GF-D8 (cell line): Measurements from ENCODE around the gene FAM193A.
"Not testable (repeated sequence)": the region's sequence is repeated elsewhere in the genome, so short reads cannot be mapped to it uniquely, and the experiment has no call there.

Source experiments
- DNase-seq: peaks from one replicate; lab custom pipeline; 2025; lab: John Stamatoyannopoulos, UW

The FAM193A gene

DNA sequence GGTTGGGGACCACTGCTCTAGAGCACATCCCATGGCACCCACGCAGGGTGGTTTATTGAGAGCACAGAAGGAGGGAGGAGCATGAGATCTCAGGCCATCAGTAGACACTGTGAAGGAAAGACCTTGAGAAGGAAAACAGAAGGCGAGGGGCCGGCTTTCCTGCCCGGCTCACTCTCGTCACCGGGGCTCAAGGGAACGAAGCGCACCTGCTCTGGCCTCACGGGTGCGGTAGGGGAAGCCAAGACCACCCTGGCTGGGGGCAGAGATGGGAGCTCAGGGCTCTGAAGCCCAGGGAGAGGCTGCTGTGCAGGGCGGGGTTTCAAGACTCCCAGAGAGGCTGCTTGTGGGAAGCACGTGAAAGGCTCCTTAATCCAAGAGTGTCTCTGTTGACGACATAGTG lies 113.8 kb downstream of the FAM193A start:
- DNase-seq: no peak

GRCh38 chr4:2651546-2651945 lies 115.1 kb downstream of the FAM193A start:
- no peak for DNase-seq

- DNase-seq: no peak
Observed at GRCh38 chr4:2651998-2652397, 115.6 kb downstream of the FAM193A start.

DNA sequence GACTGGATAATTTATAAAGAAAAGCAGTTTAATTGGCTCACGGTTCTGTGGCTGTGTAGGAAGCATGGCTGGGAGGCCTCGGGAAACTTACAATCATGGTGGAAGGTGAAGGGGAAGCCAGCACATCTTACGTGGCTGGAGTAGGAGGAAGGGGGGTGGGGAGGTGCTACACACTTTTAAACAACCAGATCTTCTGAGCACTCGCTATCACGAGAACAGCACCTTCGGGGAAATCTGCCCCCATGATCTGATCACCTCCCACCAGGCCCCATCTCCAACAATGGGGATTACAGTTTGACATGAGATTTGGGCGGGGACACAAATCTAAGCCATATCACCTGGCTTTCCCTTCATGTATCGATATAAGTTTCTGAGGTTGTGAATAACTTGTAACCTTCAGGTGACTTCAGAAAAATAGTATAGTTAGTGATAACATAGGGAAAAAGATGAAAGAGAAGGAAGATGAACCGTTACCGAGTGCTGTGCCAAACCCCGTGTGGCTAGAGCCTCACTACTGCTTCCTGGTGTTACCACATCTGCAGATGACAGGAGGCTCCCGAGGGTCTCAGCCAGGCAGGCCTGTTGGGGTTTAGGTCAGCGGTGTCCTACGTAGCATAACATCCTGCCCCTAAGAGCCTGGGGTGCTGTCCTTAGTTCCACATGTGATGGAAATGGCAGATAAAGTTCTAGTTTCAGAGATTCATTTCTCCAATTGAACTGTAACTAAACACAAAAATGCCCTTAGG lies 116.1 kb downstream of the FAM193A start:
- DNase-seq: no peak

DNA sequence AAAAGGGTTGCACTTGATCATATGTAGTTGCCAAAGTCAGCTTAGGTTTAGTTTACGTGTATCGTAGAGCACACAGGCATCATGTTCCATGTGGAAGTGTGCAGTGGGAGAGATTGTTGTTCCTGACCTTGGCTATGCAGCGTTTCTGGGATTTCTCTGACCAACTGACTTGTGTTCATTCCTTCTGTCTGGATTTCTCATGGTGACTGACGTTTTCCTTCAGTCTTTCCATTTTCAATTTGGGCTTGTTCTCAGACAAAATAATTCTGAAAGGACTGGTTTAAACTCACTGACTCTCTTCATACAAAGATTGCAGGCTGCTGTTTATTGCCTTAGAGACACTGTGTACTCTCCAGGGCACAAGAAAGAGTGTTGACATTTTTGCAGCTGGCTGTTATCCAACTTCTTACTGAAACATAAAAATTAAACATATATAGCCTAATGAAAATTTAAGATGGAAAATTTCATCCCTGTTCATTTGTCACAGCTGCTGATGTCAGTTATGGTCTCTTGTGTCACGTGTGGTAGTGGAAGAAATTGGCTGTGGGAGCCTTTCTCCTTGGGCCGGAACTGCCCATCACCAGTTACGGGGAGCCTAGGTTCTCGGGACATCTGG lies 124.3 kb downstream of the FAM193A start:
- DNase-seq: no peak

GRCh38 chr4:2662598-2662997 lies 126.2 kb downstream of the FAM193A start:
- no peak for DNase-seq

DNA sequence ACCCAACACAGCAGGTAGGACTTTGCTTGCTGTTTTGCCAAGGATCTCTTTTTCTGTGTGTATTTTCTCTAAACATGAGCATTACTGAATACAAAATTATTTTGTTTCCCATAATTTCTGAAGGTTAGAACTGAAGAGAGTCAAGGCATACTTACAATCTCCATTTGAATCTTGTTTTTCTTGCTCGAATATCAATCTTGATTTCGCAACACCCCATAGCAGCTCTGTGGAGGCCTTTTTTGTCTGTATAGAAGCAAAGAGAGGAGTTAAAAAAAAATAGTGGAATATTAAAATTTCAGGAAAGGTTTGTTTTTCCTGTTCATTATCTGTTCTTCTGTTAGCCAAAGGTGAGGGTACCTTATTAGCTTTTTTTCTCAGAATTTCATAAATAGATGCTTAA lies 126.8 kb downstream of the FAM193A start:
- no peak for DNase-seq

GRCh38 chr4:2666722-2667247 lies 130.3 kb downstream of the FAM193A start:
- no peak for DNase-seq

DNA sequence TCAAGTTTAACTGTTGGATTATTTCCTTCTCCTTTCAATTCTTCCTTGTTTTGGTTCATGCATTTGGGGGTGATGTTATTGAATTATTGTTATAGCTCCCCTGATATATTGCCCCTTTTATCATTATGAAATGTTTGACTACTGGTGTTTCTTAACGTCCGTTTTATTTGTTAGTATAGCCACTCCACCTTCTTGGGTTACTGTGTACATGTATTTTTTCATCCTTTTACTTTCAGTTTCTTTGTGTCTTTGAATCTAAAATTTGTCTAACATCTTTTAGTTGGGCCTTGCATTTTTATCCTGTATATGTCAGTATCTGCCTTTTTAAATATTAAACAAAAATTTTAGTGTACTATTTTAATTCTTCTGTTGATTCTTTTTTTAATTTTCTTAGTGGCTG lies 131.0 kb downstream of the FAM193A start:
- no peak for DNase-seq

GRCh38 chr4:2671267-2671895 lies 134.9 kb downstream of the FAM193A start:
- no peak for DNase-seq

GRCh38 chr4:2672082-2672481 lies 135.6 kb downstream of the FAM193A start:
- no peak for DNase-seq

DNA sequence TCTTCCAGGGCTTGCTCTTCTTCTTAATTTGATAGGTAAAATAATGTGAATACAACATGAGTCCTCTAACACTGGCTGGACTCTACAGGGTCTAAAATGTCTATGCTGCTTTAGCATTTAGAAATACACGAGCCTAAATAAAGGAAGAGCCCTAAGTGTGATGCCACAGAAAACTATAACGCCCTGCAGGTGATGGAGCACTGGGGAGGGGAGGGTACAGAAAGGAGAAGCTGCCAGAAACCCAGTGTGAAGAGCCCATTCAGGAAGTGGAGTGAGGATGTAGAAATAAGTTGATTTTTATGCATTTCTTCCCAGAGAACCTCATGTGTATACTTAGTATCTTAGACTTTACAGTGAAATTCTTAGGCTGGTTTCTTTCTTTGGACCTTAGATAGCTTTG lies 136.3 kb downstream of the FAM193A start:
- peak; percentile 47 for DNase-seq

GRCh38 chr4:2673157-2673556 lies 136.7 kb downstream of the FAM193A start:
- DNase-seq: no peak

DNA sequence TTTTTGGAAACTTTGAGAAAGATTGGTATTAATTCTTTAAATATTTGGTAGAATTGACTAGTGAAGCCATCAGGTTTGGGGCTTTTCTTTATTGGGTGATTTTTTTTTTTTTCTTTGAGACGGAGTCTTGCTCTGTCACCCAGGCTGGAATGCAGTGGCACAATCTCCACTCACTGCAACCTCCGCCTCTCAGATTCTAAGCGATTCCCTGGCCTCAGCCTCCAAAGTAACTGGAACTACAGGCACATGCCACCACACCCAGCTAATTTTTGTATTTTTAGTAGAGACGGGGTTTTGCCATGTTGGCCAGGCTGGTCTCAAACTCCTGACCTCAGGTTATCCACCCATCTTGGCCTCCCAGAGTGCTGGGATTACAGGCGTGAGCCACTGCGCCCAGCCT lies 143.3 kb downstream of the FAM193A start:
- not testable (repeated sequence) for DNase-seq

DNA sequence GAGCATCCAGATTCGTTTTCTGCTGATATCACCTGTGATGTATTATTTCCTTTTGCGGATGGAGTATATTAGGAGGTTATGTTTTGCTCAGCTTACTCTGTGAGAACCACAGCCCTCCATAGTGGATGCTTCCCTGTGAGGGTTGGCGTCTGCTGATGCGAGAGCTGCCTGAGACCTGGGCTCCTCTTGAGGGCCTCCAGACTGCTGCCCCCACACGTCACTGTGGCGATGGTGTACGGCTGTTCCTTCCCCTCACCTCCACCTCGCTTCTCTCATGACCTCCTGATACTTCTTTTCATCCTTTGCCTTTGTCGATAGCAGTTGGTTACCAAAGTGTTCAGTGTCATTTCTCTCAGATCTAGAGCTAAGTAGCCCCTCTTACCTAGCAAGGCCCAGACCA lies 148.0 kb downstream of the FAM193A start:
- DNase-seq: no peak

DNA sequence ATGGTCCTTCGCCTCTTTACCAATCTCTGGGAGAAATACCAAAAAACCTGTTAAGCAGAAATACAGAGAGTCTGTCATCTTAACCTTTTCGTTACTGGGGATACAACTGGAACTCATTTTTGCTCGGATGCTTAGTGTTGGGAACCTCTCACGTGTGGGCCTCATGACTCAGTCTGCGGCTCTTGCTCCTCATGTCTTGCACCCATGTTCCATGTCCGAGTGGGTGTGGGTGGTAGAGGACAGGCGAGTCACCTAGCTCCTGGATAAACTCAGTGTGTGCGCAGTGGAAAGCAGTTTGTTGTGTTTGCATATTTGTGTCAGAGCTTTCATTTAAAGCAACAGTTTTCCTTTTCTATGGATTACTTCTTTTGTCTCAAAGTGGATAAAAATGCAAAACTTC lies 149.1 kb downstream of the FAM193A start:
- no peak for DNase-seq

- no peak for DNase-seq
Observed at GRCh38 chr4:2686379-2687265, 150.2 kb downstream of the FAM193A start.

DNA sequence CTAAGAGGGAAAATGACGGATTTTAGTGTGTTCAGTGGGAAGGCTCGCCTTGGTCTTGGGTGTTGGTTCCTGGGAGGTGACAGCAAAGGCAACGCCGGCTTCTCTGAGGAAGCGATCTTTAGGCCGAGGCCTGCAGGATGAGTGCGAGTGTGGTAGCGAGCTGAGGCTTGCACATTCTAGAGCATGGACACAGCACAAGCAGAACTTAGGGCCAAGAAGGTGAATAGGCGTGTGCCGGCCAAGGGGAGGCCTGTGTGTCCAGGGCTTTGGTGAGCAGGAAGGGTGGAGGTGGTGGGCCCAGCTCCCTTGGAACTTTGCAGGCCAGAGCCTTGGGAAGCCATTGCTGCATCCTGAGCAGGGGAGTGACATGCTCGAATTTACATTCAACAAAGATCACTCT lies 151.8 kb downstream of the FAM193A start:
- DNase-seq: no peak

DNA sequence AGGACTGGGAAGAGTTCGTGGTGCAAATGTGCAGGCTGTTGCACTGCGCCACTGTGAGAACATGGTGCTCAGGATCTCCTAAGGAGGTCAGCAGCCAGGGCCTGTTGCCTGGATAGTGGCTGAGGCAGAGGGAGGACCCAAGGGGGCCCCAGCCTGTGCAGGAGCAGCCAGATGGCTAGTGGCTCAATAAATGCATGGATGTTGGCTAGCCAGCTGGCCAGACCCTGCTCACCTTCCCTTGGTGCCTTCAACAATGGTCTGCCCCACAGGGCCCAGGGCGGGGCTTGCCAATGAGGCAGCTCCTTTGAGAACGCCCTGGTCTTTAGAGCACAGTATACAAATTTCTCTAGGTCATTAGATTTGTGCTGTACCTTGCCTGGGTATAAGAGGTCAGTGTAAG lies 152.2 kb downstream of the FAM193A start:
- no peak for DNase-seq

DNA sequence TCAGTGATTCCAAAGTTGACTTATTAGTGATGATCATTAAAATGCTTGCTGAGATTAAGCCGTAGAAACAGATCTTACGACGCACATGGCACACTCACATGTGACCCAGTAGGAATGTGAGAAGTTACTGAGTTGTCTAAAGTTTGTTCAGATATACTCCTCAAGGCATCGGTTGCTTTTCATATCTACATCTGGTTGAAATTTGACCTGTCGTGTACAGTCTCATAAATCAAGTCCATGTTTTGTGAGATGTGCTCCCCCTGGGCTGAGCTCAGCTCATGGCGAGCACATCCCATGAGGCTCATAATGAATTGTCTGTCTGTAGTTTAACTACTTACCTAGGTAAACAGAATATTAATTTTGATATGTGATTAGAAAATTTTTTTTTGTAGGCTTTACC lies 152.7 kb downstream of the FAM193A start:
- no peak for DNase-seq

DNA sequence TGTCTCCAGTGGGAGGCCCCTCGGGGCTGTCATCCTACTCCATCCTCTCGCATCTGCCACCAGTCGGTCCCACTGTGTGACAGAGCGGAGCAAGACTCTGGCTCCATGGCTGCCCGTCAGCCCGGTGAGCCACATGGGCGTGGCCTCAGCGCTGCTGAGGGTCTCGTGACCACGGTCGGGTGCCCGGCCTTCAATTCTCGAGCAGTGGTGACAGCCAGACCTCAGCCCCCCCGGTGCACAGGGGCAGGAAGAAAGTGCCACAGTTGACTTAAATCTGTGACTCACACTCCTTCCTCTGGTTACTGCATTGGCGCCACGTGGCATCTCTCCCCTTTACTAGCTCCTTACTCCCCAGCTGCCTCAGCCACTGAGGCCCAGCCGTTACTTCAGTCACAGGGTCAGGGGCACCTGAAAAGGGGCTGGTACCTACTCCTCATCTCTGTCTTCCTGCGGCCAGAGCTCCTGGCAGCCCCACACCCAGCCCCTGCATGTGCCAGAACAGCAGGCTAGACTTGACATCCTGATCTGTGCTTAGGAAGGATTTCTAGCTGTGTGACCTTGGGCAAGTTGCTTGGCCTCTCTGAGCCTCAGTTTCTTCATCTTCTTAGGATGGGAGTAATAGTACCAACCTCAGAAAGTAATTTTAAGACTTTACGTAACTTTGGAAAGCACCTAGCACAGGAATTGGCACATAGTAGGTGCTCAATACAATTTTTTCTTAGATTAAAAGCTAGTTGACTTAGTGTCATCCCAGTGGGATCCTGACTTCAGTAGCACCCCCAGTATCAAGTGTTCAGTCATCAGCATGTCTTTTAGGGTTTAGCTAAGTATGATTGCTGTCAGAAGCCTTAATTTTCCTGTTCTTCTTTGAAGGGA lies 153.6 kb downstream of the FAM193A start:
- no peak for DNase-seq
